ENCODE measurements around the gene CIRBP.

Gene CIRBP

GRCh38 chr19:1261538-1261797 is 7.7 kb upstream of the CIRBP start:
- H3K36me3 ChIP-seq (ENCODE audit: insufficient read depth, low read length): peaks cover 26% of the 10 kb centered on the region
- peak overlapping the region; percentile 74 for H3K9ac ChIP-seq (ENCODE audit: low read depth, low read length)
- peaks cover 81% of the 10 kb centered on the region for H3K4me1 ChIP-seq (ENCODE audit: control insufficient read depth, insufficient read depth, low read length)

GRCh38 chr19:1261798-1262622 is 7.1 kb upstream of the CIRBP start:
- H3K4me1 ChIP-seq (ENCODE audit: control insufficient read depth, insufficient read depth, low read length): peaks cover 77% of the 10 kb centered on the region
- H3K36me3 ChIP-seq (ENCODE audit: insufficient read depth, low read length): peaks cover 21% of the 10 kb centered on the region
- no peaks in the 10 kb centered on the region for H3K9me3 ChIP-seq (replicated peaks; ENCODE audit: low read length)
- no peaks in the 10 kb centered on the region for H3K27me3 ChIP-seq (ENCODE audit: control insufficient read depth, insufficient read depth, low read length)
- peak overlapping the region; percentile 89 for H3K4me2 ChIP-seq (ENCODE audit: low read length)
- H3K9ac ChIP-seq (ENCODE audit: low read depth, low read length): peak overlapping the region; percentile 74
- H3K4me3 ChIP-seq (ENCODE audit: low read length): peak overlapping the region; percentile 70

More at GRCh38 chr19:1261538-1261797, 7.7 kb upstream of the CIRBP start:
- H3K9me3 ChIP-seq (replicated peaks; ENCODE audit: low read length): no peaks in the 10 kb centered on the region
- peak overlapping the region; percentile 89 for H3K4me2 ChIP-seq (ENCODE audit: low read length)
- H3K4me3 ChIP-seq (ENCODE audit: low read length): peak overlapping the region; percentile 70
- no peaks in the 10 kb centered on the region for H3K27me3 ChIP-seq (ENCODE audit: control insufficient read depth, insufficient read depth, low read length)

GRCh38 chr19:1262623-1263123 is 6.5 kb upstream of the CIRBP start:
- peaks cover 78% of the 10 kb centered on the region for H3K4me1 ChIP-seq (ENCODE audit: control insufficient read depth, insufficient read depth, low read length)
- peak overlapping the region; percentile 74 for H3K9ac ChIP-seq (ENCODE audit: low read depth, low read length)
- peak overlapping the region; percentile 70 for H3K4me3 ChIP-seq (ENCODE audit: low read length)
- no peaks in the 10 kb centered on the region for H3K9me3 ChIP-seq (replicated peaks; ENCODE audit: low read length)
- H3K27me3 ChIP-seq (ENCODE audit: control insufficient read depth, insufficient read depth, low read length): no peaks in the 10 kb centered on the region
- peaks cover 15% of the 10 kb centered on the region for H3K36me3 ChIP-seq (ENCODE audit: insufficient read depth, low read length)
- H3K4me2 ChIP-seq (ENCODE audit: low read length): peak overlapping the region; percentile 89

DNA sequence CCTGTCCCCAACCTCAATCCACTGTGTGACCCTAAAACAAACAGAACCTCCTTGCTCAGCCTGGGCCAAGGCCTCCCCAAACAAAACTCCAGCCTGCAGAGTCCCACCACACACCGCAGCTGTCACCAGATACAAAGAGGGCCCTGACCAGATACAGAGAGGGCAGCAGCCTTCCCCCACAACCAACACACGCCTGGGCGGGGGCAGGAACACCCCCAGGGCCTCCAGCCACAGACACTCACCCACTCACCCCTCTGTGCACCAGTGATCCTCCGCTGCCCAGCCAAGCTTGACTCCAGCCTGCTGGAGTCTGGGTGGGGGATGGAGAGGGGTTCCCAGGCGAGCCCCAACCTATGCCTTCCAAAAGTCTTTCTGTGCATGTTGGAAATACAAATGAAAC is 5.9 kb upstream of the CIRBP start:
- H3K4me1 ChIP-seq (ENCODE audit: control insufficient read depth, insufficient read depth, low read length): peaks cover 78% of the 10 kb centered on the region
- no peaks in the 10 kb centered on the region for H3K27me3 ChIP-seq (ENCODE audit: control insufficient read depth, insufficient read depth, low read length)
- peaks cover 9% of the 10 kb centered on the region for H3K36me3 ChIP-seq (ENCODE audit: insufficient read depth, low read length)
- H3K9ac ChIP-seq (ENCODE audit: low read depth, low read length): peak overlapping the region; percentile 74
- peak overlapping the region; percentile 89 for H3K4me2 ChIP-seq (ENCODE audit: low read length)
- no peaks in the 10 kb centered on the region for H3K9me3 ChIP-seq (replicated peaks; ENCODE audit: low read length)
- peak overlapping the region; percentile 70 for H3K4me3 ChIP-seq (ENCODE audit: low read length)

DNA sequence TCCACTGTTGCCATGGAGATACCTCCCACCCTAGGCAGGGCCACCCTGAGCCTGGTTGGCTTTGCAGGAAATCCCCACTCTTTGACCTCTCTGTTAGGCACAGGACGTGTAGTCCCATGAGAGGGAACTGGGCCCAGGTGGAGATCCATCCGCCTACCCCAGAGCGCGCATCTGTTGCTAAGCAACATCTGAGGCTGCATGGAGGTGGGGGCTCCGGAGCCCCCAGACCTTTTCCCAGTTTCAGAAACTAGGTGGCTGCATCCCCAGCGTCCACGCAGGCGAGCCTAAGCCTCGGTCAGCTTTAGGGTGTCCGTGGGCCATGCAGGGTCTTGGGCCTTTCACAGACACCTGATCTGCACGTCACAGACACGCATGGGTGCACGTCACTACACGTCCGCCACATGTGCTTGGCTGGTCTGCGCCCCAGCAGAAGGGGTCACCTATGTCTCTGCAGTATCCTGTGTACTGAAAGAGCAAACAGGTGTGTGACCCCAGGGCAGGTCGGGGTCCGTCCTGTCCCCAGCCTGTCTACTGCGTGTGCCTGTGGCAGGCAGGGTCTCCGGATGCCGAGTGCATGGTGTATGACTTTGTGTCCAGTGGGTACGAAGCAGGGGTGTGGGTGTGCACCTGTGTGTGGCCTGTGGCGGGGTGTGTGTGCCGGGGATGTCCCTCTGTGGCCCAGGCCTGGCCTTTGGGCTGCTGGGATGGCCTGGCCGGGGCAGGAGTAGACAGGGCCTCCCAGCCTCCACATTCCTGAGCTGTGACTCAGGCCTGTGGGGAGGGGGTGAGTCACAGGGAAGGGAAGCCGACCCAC is 4.1 kb upstream of the CIRBP start:
- peak overlapping the region; percentile 76 for H3K4me2 ChIP-seq (ENCODE audit: low read length)
- H3K9me3 ChIP-seq (replicated peaks; ENCODE audit: low read length): no peaks in the 10 kb centered on the region
- H3K36me3 ChIP-seq (ENCODE audit: insufficient read depth, low read length): no peaks in the 10 kb centered on the region
- H3K27me3 ChIP-seq (ENCODE audit: control insufficient read depth, insufficient read depth, low read length): no peaks in the 10 kb centered on the region
- H3K4me1 ChIP-seq (ENCODE audit: control insufficient read depth, insufficient read depth, low read length): peaks cover 76% of the 10 kb centered on the region
- H3K4me3 ChIP-seq (ENCODE audit: low read length): peak overlapping the region; percentile 51
- peak overlapping the region; percentile 51 for H3K9ac ChIP-seq (ENCODE audit: low read depth, low read length)

DNA sequence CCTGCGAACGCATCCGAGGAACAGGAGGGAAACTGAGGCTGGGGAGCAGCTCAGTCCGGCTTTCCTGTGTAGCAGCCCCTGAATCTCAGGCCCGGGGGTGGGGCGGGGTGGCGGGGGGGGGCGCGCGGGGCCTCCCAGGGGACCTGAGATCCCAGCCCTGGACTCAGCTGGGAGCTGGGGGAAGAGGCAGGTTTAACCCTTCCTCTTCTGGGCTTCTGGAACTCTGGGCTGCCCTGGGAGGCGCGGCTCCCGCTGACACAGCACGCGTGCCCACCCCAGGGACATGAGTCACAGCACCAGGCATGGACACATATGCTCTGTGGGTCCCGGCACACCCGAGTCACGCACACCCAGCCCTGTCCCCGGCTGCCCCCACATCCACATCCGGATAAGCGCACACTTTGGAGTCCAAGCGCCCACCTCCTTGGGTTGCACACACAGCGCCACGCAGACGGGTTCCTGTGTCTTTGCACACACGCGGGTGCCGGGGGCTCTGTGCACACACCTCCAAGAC is 3.5 kb upstream of the CIRBP start:
- Histone ChIP-seq H3K9ac (ENCODE audit: low read depth, low read length) (peak overlapping the region; percentile 80), H3K27me3 (ENCODE audit: control insufficient read depth, insufficient read depth, low read length) (no peaks in the 10 kb centered on the region), H3K36me3 (ENCODE audit: insufficient read depth, low read length) (peaks cover under 1% of the 10 kb centered on the region), H3K4me2 (ENCODE audit: low read length) (peak overlapping the region; percentile 96), H3K4me3 (ENCODE audit: low read length) (peak overlapping the region; percentile 77), H3K9me3 (replicated peaks; ENCODE audit: low read length) (no peaks in the 10 kb centered on the region), H3K4me1 (ENCODE audit: control insufficient read depth, insufficient read depth, low read length) (peaks cover 76% of the 10 kb centered on the region)

GRCh38 chr19:1266129-1266915 is 2.8 kb upstream of the CIRBP start:
- Histone ChIP-seq H3K27me3 (ENCODE audit: control insufficient read depth, insufficient read depth, low read length) (no peaks in the 10 kb centered on the region), H3K4me1 (ENCODE audit: control insufficient read depth, insufficient read depth, low read length) (peaks cover 78% of the 10 kb centered on the region), H3K36me3 (ENCODE audit: insufficient read depth, low read length) (peaks cover 7% of the 10 kb centered on the region), H3K9ac (ENCODE audit: low read depth, low read length) (peak overlapping the region; percentile 80), H3K4me2 (ENCODE audit: low read length) (peak overlapping the region; percentile 96), H3K4me3 (ENCODE audit: low read length) (peak overlapping the region; percentile 77), H3K9me3 (replicated peaks; ENCODE audit: low read length) (no peaks in the 10 kb centered on the region)

- H3K27me3 ChIP-seq (ENCODE audit: control insufficient read depth, insufficient read depth, low read length): no peaks in the 10 kb centered on the region
- H3K4me3 ChIP-seq (ENCODE audit: low read length): peak overlapping the region; percentile 77
- no peaks in the 10 kb centered on the region for H3K9me3 ChIP-seq (replicated peaks; ENCODE audit: low read length)
- H3K4me2 ChIP-seq (ENCODE audit: low read length): peak overlapping the region; percentile 96
- peak overlapping the region; percentile 80 for H3K9ac ChIP-seq (ENCODE audit: low read depth, low read length)
- peaks cover 13% of the 10 kb centered on the region for H3K36me3 ChIP-seq (ENCODE audit: insufficient read depth, low read length)
- peaks cover 78% of the 10 kb centered on the region for H3K4me1 ChIP-seq (ENCODE audit: control insufficient read depth, insufficient read depth, low read length)
These were observed 2.1 kb upstream of the CIRBP start for GRCh38 chr19:1266916-1267476.

GRCh38 chr19:1267477-1268225 is 1.5 kb upstream of the CIRBP start:
- Histone ChIP-seq H3K4me1 (ENCODE audit: control insufficient read depth, insufficient read depth, low read length) (peaks cover 77% of the 10 kb centered on the region), H3K27me3 (ENCODE audit: control insufficient read depth, insufficient read depth, low read length) (no peaks in the 10 kb centered on the region), H3K9me3 (replicated peaks; ENCODE audit: low read length) (no peaks in the 10 kb centered on the region), H3K9ac (ENCODE audit: low read depth, low read length) (peak overlapping the region; percentile 80), H3K36me3 (ENCODE audit: insufficient read depth, low read length) (peaks cover 20% of the 10 kb centered on the region), H3K4me3 (ENCODE audit: low read length) (peak overlapping the region; percentile 77), H3K4me2 (ENCODE audit: low read length) (peak overlapping the region; percentile 96)

- H3K36me3 ChIP-seq (ENCODE audit: insufficient read depth, low read length): peaks cover 28% of the 10 kb centered on the region
- peak overlapping the region; percentile 43 for H3K9ac ChIP-seq (ENCODE audit: low read depth, low read length)
- no peaks in the 10 kb centered on the region for H3K27me3 ChIP-seq (ENCODE audit: control insufficient read depth, insufficient read depth, low read length)
- H3K9me3 ChIP-seq (replicated peaks; ENCODE audit: low read length): no peaks in the 10 kb centered on the region
- H3K4me2 ChIP-seq (ENCODE audit: low read length): peak overlapping the region; percentile 96
- no peak overlapping the region for H3K4me3 ChIP-seq (ENCODE audit: low read length)
- H3K4me1 ChIP-seq (ENCODE audit: control insufficient read depth, insufficient read depth, low read length): peaks cover 77% of the 10 kb centered on the region
These were observed 687 bp upstream of the CIRBP start for GRCh38 chr19:1268226-1269064.

Data from skeletal muscle satellite cell (primary cell).